Activated CD8-positive, alpha-beta memory T cell treated with anti-CD3 and anti-CD28 coated beads, Interleukin-2, amount 50 U/mL, for 48 hours (primary cell): Measurements from ENCODE around the gene STX4.

Experiments
- DNase-seq: peaks from one replicate; pipeline ENCODE4 v3.0.0-alpha.2; 2020

Gene STX4

DNA sequence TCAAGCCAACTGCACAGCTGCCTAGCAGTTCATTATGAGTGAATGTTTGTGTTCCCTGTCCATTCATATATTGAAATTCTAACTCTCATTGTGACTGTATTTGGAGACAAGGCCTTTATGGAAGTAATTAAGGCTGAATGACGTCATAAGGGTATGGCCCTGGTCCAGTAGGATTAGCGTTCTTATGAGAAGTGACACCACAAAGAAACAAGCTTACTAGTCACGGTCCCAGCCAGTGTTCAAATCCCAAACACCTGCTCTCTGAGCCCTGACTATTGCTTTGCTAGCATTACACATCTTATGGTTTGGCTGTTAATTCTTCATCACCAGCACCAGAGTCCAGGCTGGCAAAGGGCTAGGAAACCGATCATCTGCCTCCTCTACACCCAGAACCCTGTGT, 38.5 kb downstream of the STX4 start:
- no peak for DNase-seq

DNA sequence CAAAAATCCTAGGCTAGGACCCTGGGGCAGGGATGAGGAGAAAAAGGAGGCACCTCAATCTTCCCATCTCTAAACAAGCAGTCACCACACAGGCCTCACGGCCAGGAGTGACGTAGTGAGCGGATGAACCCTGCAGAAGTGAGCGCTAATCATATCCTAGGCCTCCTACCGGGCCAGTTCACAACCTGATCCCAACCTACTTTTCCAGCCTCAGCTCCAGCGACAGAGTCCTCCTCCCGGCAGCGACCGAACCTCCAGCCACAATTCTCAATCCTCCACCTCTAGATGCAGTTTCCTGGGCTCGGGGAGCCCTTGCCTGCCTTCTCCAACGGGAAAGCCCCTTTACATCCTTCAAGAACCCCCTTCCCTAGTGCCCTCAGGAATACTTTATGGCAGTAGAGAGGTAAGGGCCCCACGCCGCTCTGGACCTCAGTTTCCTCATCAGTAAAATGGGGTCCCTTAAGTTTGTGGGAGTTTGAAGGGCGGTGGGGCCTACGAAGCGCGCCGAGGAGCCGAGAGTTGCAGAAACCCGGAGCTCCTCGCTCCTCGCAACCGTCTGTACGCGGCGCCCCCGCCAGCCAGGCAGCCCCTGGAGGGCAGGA, 39.3 kb downstream of the STX4 start:
- DNase-seq, result no peak

DNA sequence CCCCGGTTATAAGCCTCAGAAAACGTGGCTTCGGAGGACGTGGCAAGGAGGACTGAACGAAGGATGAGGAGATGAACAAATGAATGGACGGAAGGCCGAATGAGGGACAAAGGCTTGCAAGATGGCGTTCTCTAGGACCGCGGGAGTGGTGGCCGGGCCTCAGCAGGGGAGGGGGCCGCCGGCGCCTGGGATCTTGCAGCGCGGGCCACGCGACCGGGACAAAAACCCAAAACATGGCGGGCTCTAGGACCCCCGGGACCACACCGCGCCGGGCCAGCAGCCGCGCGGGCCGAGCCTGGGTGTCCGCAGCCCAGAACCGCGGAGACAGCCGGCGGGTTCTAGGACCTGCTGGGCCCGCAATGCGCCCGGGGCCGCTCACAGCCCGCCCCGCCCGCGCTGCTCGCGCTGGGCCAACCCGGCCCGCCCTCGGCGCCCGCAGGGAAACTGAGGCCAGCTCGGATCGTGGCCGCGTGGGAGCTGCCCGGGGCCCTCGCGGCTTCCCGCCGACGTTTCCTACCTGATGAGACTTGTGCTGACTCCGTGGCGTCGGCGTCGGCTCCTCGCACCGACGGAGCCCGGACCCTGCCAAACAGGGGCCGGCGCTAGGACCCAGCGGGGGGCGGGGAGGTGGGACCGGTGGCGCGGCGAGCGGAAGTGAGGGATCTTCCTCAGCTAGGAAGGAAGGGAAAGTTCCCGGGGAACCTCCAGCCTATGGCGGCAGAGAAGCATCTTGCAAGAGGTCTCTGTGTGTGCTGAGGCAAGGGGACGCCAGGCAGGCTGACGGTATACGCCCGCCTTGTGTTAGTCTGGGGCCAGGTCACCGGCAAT, 40.0 kb downstream of the STX4 start:
- DNase-seq, result peak; percentile 94

DNA sequence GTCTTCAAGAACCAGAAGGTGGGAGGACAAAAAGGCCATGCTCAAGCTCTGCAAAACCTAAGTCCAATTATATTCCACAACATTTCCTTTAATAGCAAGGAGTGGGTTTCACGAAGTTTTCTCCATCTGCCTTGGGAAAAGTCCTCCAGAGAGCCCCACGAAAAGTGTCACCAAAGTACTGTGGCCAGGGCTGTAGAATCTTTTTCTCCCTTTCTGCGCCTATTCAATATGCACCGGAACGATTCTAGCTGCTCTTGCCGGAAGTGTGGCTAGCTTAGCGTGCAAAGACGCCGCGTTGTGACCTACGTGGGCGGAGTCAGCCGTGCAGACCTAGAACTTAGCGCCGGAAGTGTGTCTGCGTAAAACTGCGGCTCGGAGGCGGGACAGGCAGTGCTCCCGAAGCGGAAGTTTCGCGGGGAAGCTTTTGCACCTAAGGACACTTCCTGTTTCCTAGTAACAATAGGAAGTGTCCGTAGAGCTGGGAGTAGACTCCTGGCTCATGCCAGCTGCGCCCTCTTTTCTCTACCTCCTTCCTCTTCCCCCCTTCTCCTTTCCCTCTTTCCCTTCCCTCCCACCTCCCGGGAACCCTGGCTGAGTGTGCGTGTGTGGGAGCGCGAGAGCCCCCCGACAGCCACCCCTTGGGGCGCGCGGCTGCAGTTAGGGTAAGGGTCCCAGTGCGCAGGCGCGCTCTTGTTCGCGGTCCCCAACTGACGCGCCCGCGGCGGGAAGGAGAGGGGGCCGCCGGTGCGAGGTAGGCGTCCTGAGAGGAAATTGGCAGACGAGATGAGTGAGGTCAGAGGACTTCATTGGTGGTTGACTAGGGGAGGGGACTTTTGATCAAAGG, 40.8 kb downstream of the STX4 start, which contains the start of the genes ZNF646 and ZNF668:
Gene ZNF646 (plus strand): TSS at position 453 of the 844 bp plus-strand sequence. CDS start 1,903 bp downstream, outside the sequence.
Gene ZNF668 (minus strand): TSS at position 271 of the 844 bp plus-strand sequence. CDS start 9,781 bp downstream, outside the sequence.
- peak; percentile 97 for DNase-seq

DNA sequence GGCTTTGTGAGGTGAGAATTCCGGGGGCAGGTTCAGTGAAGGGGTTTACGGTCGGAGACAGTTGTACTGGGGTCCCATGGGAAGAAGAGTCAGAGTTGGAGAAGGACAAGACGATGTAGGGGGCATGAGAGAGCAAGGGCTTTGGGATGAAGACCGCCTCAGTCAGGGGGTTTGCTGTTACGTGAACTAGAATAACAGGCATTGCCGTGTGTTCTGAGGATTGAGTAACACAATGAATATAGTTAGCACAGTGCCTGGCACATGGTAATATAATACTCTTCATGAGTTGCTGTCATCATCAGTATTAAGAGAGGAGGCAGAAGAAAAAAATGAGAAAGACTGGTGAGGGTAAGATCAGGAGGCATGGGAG, 41.4 kb downstream of the STX4 start:
- no peak for DNase-seq

DNA sequence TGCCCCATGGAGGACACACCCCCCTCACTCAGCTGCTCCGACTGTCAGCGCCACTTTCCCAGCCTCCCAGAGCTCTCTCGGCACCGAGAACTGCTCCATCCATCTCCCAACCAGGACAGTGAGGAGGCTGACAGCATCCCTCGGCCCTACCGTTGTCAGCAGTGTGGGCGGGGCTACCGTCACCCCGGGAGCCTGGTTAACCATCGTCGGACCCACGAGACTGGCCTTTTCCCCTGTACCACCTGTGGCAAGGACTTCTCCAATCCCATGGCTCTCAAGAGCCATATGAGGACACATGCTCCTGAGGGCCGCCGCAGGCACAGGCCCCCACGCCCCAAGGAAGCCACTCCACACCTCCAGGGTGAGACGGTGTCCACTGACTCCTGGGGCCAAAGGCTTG, 43.0 kb downstream of the STX4 start:
- DNase-seq, result no peak

DNA sequence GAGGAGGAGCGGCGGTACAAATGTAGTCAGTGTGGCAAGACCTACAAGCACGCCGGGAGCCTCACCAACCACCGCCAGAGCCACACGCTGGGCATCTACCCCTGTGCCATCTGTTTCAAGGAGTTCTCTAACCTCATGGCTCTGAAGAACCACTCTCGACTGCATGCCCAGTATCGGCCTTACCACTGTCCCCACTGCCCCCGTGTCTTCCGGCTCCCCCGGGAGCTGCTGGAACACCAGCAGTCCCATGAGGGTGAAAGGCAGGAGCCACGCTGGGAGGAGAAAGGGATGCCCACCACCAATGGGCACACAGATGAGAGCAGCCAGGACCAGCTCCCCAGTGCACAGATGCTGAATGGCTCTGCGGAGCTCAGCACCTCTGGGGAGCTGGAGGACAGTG, 43.7 kb downstream of the STX4 start:
- DNase-seq, result no peak

DNA sequence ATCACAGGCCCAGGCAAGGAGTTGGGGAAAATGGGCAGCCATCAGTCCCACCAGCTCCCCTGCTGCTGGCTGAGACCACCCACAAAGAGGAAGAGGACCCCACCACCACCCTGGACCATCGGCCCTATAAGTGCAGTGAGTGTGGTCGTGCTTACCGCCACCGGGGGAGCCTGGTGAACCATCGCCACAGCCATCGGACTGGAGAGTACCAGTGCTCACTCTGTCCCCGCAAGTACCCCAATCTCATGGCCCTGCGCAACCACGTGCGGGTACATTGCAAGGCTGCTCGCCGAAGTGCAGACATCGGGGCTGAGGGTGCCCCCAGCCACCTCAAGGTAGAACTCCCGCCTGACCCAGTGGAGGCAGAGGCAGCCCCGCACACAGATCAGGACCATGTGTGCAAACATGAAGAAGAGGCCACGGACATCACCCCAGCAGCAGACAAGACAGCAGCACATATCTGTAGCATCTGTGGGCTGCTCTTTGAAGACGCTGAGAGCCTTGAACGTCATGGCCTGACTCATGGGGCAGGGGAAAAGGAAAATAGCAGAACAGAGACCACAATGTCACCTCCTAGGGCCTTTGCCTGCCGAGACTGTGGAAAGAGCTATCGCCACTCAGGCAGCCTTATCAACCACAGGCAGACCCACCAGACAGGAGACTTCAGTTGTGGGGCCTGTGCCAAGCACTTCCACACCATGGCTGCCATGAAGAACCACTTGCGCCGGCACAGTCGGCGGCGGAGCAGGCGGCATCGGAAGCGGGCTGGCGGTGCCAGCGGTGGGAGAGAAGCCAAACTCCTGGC, 44.4 kb downstream of the STX4 start:
- no peak for DNase-seq

DNA sequence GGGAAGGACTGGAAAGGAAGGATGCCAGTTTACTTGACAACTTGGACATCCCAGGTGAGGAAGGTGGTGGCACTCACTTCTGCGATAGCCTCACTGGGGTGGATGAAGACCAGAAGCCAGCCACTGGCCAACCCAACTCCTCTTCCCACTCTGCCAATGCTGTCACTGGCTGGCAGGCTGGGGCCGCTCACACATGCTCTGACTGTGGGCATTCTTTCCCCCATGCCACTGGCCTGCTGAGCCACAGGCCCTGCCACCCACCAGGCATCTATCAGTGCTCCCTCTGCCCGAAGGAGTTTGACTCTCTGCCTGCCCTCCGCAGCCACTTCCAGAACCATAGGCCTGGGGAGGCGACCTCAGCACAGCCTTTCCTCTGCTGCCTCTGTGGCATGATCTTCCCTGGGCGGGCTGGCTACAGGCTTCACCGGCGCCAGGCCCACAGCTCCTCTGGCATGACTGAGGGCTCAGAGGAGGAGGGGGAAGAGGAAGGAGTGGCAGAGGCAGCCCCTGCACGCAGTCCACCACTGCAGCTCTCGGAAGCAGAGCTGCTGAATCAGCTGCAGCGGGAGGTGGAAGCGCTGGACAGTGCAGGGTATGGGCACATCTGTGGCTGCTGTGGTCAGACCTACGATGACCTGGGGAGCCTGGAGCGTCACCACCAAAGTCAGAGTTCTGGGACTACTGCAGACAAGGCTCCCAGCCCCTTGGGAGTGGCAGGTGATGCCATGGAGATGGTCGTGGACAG, 45.4 kb downstream of the STX4 start:
- no peak for DNase-seq

DNA sequence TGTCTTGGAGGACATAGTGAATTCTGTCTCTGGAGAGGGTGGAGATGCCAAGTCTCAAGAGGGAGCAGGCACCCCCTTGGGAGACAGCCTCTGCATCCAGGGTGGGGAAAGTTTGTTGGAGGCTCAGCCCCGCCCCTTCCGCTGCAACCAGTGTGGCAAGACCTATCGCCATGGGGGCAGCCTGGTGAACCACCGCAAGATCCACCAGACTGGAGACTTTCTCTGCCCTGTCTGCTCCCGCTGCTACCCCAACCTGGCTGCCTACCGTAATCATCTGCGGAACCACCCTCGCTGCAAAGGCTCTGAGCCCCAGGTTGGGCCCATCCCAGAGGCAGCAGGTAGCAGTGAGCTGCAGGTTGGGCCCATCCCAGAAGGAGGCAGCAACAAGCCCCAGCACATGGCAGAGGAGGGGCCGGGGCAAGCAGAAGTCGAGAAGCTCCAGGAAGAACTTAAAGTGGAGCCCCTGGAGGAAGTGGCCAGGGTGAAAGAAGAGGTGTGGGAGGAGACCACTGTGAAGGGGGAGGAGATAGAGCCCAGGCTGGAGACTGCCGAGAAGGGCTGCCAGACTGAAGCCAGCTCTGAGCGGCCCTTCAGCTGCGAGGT, 46.1 kb downstream of the STX4 start:
- no peak for DNase-seq

DNA sequence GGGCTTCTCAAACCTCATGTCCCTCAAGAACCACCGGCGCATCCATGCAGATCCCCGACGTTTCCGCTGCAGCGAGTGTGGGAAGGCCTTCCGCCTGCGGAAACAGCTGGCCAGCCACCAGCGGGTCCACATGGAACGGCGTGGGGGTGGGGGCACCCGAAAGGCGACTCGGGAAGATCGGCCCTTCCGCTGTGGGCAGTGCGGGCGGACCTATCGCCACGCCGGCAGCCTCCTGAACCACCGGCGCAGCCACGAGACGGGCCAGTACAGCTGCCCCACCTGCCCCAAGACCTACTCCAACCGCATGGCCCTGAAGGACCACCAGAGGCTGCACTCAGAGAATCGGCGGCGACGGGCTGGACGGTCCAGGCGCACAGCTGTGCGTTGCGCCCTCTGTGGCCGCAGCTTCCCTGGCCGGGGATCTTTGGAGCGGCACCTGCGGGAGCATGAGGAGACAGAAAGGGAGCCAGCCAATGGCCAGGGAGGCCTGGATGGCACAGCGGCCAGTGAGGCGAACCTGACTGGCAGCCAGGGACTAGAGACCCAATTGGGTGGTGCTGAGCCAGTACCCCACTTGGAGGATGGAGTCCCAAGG, 46.8 kb downstream of the STX4 start:
- DNase-seq, result no peak

DNA sequence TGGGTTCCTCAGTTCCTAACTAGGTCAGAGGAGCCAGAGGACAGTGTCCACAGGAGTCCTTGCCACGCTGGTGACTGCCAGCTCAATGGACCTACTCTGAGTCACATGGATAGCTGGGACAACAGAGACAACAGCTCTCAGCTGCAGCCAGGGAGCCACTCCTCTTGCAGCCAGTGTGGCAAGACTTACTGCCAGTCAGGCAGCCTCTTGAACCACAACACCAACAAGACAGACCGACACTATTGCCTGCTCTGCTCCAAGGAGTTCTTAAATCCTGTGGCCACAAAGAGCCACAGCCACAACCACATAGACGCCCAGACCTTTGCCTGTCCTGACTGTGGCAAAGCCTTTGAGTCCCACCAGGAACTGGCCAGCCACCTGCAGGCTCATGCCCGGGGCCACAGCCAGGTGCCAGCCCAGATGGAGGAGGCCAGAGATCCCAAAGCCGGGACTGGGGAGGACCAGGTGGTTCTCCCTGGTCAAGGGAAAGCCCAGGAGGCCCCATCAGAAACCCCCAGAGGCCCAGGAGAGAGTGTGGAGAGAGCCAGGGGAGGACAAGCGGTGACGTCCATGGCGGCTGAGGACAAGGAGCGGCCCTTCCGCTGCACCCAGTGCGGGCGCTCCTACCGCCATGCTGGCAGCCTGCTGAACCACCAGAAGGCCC, 47.5 kb downstream of the STX4 start:
- DNase-seq, result no peak

DNA sequence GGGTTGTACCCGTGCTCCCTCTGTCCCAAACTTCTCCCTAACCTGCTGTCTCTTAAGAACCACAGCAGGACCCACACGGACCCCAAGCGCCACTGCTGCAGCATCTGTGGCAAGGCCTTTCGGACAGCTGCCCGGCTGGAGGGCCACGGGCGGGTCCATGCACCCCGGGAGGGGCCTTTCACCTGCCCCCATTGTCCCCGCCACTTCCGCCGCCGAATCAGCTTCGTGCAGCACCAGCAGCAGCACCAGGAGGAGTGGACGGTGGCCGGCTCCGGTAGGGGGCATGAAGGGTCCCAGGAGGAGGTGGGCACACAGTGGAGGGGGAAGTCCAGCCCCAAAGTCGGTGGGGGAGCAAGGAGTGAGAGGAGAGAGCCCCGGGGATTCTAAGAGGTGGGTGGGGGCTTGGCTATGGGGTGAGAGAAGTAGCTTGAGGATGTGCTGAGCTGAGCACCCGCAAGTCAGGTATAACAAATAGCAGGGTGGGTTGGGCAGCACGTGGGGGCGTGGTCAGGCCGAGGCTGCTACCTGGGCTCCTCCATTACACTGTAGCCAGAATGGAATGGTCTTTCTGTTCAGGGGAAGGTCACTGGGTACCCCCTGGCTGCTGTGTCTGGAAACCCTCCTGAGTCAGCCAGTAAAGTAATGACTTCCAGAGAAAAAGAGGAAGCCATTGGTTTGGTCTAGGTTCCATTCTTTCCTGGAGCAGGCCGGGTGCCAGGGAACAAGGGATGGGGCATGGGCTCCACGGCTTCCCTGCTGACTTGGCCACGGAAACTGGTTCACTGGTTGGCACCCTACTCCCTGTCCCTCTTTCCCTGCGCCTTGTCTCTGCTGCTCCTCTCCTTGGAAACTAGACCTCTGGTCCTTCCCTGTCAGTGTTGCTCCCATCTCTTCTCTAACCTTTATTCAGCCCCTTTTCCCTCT, 48.3 kb downstream of the STX4 start:
- DNase-seq, result no peak

DNA sequence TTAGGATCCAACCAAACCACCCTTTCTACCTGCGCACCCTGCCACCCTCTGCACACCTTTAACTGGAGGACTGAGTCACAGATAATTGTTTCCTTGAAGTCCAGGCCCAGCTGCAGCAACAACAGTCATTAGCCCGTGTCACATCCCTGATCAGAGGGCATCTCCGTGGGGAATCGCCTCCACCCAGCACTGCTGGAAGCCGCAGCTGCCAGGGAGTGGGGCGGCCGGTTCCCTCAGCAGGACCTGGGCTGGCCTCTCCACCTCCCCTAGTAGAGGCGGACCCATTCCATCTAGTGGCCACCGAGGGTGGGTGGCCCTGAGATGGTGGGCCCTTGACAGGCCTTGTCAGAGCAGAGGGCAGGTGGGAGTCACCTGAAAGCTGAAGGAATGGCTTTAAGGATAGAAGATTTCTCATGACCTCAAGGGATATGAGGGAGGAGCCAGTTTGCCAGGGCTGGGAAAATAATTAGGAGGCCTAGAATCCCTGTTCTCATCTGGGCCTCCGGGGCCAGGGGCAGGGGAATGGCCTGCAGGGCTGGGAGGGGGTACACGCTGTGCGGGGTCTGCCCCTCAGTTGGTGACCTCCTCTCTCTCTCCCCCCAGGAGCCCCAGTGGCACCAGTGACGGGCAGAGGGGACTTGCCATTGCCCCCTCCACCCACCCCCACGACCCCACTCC, 49.1 kb downstream of the STX4 start:
- DNase-seq, result no peak

DNA sequence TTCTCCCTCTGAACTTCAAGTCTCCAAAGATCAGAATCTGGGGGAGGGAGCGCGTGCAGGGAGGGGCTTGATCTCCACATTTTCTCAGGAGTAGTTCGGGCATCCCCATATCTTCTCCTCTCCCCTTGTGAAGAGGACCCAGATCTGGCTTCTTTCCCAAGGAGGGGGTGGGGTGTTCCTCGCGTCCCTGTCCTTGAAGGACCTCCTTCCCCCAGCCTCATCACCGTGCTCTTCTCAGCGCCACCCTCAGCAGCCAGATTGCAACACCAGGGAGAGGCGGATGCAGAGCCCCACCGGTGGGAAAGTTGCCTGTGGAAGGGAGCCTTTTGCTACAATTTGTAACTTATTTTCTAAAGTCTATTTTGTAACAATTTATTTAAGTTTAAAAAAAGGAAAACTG, 49.7 kb downstream of the STX4 start:
- no peak for DNase-seq

DNA sequence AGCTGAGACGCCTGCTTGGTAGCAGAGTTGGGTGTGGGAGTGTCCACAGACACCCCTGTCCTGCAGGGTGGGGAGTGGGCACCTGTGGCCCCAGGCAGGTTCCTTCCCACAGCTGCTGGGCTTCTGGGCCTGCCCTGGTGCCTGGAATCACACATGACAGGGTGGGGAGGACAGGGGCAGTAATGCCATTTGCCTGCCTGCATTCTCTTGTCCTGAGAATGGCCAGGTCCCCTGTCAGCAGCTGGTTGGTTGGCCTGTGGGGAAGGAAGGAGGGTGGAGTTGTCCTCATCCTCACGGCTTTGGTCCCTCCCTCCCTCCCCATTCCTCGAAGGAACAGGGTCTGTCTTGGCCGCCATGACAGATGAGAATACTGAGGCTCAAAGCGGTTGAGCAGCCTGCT, 50.2 kb downstream of the STX4 start:
- DNase-seq, result no peak

DNA sequence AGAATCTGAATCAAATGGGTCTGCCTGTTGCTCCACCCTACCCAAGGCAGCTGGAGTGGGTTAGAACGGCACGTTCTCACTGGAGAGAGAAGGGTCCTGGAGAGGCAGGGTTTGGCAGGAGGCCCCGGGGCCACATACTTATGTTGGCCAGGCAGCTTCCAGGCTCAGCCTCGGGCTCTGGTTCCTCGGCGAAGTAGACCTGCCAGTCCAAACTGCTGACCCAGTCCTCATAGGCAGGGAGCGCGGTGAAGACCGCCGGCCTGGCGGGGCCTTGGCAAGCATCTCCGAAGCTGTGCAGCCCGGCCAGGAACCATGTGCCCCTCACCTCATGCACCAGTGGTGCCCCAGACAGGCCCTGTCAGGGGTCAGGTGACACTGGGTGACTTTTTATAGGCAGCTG, 50.6 kb downstream of the STX4 start:
- no peak for DNase-seq

DNA sequence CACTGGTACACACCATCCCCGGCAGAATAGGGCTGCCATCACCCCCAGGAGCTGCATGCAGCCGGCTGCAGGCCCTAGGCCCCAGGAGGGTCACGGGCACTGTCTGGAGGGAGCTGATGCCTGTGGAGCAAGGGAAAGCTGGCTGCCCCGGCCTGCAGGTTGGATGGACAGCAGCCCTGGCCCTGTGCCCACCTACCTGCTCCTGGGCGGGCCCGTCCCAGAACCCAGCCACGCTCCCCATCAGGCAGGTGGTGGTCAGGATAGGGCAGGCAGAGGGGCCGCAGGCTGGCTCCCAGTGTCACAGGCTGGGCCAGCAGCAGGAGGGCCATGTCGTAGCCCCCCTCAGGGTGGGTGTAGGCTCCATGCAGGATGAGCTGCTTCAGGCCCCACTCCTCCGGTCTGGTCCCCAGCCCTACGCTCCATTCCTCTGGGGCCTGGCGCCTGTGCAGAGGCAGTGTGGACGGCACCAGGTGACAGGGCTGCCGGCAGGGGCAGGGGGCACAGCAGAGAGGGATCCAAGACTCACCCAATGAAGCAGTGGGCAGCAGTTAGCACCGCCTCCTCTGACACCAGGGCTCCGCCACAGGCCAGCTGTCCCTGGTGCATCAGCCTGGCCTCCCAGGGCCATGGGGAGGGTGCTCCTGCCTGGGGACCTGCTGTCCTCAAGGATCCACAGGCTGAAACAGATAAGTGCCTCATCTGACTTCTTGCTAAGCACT, 51.4 kb downstream of the STX4 start:
- DNase-seq, result no peak
